HEK293 (cell line): Measurements from ENCODE around the gene ASCC1.
A peak's percentile ranks its signal among the peaks of the same experiment; 100 is the strongest.

Experiments used
- CTCF ChIA-PET: fragments of 350-600 bp; formaldehyde crosslinking; extraction: SDS; loops from one replicate; lab custom pipeline; 2021; ENCODE audit warnings: antibody characterized with exemption; lab: Yijun Ruan, JAX
- POLR2A ChIA-PET: fragments of 300-600 bp; formaldehyde crosslinking; extraction: SDS; loops from one replicate; lab custom pipeline; 2020; ENCODE audit warnings: antibody characterized with exemption, inconsistent platforms; lab: Yijun Ruan, JAX
- H3K27ac ChIP-seq: fragments of 200-500 bp; sonication (Bioruptor generic); 2 replicates; pipeline ENCODE4 v1.5.1; 2014; ENCODE audit warnings: low read depth, low read length, control low read depth, inconsistent platforms; ENCODE audit errors: extremely low read depth
- H3K36me3 ChIP-seq, 2 experiments: fragments of 200-500 bp in 1 of 2; sonication (Bioruptor generic) in 1 of 2; 1 replicate in 1 of 2; 2 replicates in 1 of 2; pipeline ENCODE4 v1.5.1; 2014 to 2017; ENCODE audit warnings: inconsistent platforms in 2 of 2, low read length in 2 of 2; ENCODE audit not compliant: control insufficient read depth in 2 of 2, insufficient read depth in 1 of 2
- H3K4me1 ChIP-seq: fragments of 200-500 bp; sonication (Bioruptor generic); 2 replicates; pipeline ENCODE4 v1.5.1; 2014; ENCODE audit warnings: mild to moderate bottlenecking, low read length, inconsistent platforms; ENCODE audit not compliant: control insufficient read depth, insufficient read depth
- H3K4me3 ChIP-seq: 2 replicates; pipeline ENCODE4 v1.5.1; 2011; ENCODE audit warnings: low read depth, mild to moderate bottlenecking, control low read depth, low read length, moderate library complexity
- H3K9me3 ChIP-seq: fragments of 200-500 bp; sonication (Bioruptor generic); 2 replicates; pipeline ENCODE4 v1.5.1; 2014; ENCODE audit warnings: low read depth, low read length, inconsistent platforms; ENCODE audit not compliant: control insufficient read depth, insufficient read depth
- EGR2 ChIP-seq: fragments of 450-650 bp; formaldehyde crosslinking; IDR thresholded peaks from 2 replicates; pipeline ENCODE4 v1.5.1; 2016; ENCODE audit warnings: low read depth, missing biosample characterization, missing genetic modification characterization
- GLIS2 ChIP-seq: fragments of 450-650 bp; formaldehyde crosslinking; IDR thresholded peaks from 2 replicates; pipeline ENCODE4 v1.5.1; 2016; ENCODE audit warnings: missing biosample characterization, missing genetic modification characterization
- HIC1 ChIP-seq: fragments of 450-650 bp; formaldehyde crosslinking; IDR thresholded peaks from 2 replicates; pipeline ENCODE4 v1.5.1; 2016; ENCODE audit warnings: missing biosample characterization, missing genetic modification characterization
- HOXD13 ChIP-seq: sonication (generic); formaldehyde crosslinking; IDR thresholded peaks from 2 replicates; pipeline ENCODE4 v1.8.0; 2022; ENCODE audit warnings: missing genetic modification reagents, borderline replicate concordance
- KLF7 ChIP-seq: fragments of 450-650 bp; formaldehyde crosslinking; IDR thresholded peaks from 2 replicates; pipeline ENCODE4 v1.5.1; 2016; ENCODE audit warnings: missing biosample characterization, missing genetic modification characterization, borderline replicate concordance
- PRDM1 ChIP-seq: fragments of 450-650 bp; formaldehyde crosslinking; IDR thresholded peaks from 2 replicates; pipeline ENCODE4; 2016; ENCODE audit warnings: missing biosample characterization, missing genetic modification characterization
- SALL2 ChIP-seq: fragments of 450-650 bp; formaldehyde crosslinking; IDR thresholded peaks from 2 replicates; pipeline ENCODE4 v1.5.0; 2017; ENCODE audit warnings: missing biosample characterization, mild to moderate bottlenecking, missing genetic modification characterization, borderline replicate concordance
- ZBTB17 ChIP-seq: fragments of 450-650 bp; formaldehyde crosslinking; IDR thresholded peaks from 2 replicates; pipeline ENCODE4 v1.5.1; 2016; ENCODE audit warnings: missing biosample characterization, missing genetic modification characterization
- ZBTB20 ChIP-seq: fragments of 450-650 bp; formaldehyde crosslinking; IDR thresholded peaks from 2 replicates; pipeline ENCODE4 v1.5.1; 2016; ENCODE audit warnings: missing biosample characterization, missing genetic modification characterization
- ZBTB26 ChIP-seq: fragments of 450-650 bp; formaldehyde crosslinking; optimal IDR thresholded peaks from 2 replicates; pipeline ENCODE3; 2016; ENCODE audit warnings: missing biosample characterization, mild to moderate bottlenecking, missing genetic modification characterization
- ZFP69B ChIP-seq: fragments of 450-650 bp; formaldehyde crosslinking; IDR thresholded peaks from 2 replicates; pipeline ENCODE4 v1.5.1; 2016; ENCODE audit warnings: missing biosample characterization, missing genetic modification characterization
- ZNF140 ChIP-seq: fragments of 450-650 bp; formaldehyde crosslinking; IDR thresholded peaks from 2 replicates; pipeline ENCODE4 v1.5.1; 2016; ENCODE audit warnings: missing biosample characterization, missing genetic modification characterization
- ZNF146 ChIP-seq: fragments of 450-650 bp; formaldehyde crosslinking; IDR thresholded peaks from 2 replicates; pipeline ENCODE4 v1.5.1; 2016; ENCODE audit warnings: missing biosample characterization, missing genetic modification characterization
- ZNF2 ChIP-seq: fragments of 450-650 bp; formaldehyde crosslinking; IDR thresholded peaks from 2 replicates; pipeline ENCODE4 v1.5.1; 2016; ENCODE audit warnings: missing biosample characterization, missing genetic modification characterization
- ZNF354C ChIP-seq: fragments of 450-650 bp; formaldehyde crosslinking; IDR thresholded peaks from 2 replicates; pipeline ENCODE4 v1.5.1; 2016; ENCODE audit warnings: missing biosample characterization, missing genetic modification characterization, low read depth, borderline replicate concordance
- ZNF394 ChIP-seq: fragments of 450-650 bp; formaldehyde crosslinking; IDR thresholded peaks from 2 replicates; pipeline ENCODE4 v1.5.1; 2016; ENCODE audit warnings: missing biosample characterization, missing genetic modification characterization, mild to moderate bottlenecking, moderate library complexity, borderline replicate concordance
- ZNF560 ChIP-seq: fragments of 450-650 bp; formaldehyde crosslinking; IDR thresholded peaks from 2 replicates; pipeline ENCODE4 v1.5.1; 2017; ENCODE audit warnings: missing biosample characterization, missing genetic modification characterization, borderline replicate concordance
- ZNF585B ChIP-seq: fragments of 450-650 bp; formaldehyde crosslinking; IDR thresholded peaks from 2 replicates; pipeline ENCODE4 v1.5.1; 2016; ENCODE audit warnings: missing biosample characterization, missing genetic modification characterization
- ZNF76 ChIP-seq: fragments of 450-650 bp; formaldehyde crosslinking; IDR thresholded peaks from 2 replicates; pipeline ENCODE4; 2016; ENCODE audit warnings: low read depth, missing biosample characterization, missing genetic modification characterization, borderline replicate concordance
- ZSCAN23 ChIP-seq: fragments of 450-650 bp; formaldehyde crosslinking; IDR thresholded peaks from 2 replicates; pipeline ENCODE4 v1.5.1; 2016; ENCODE audit warnings: missing biosample characterization, missing genetic modification characterization
- TF ChIP-seq, protein P1 (sequence below): fragments of 450-650 bp; formaldehyde crosslinking; IDR thresholded peaks from 2 replicates; pipeline ENCODE4 v1.5.1; 2016; ENCODE audit warnings: missing biosample characterization, missing genetic modification characterization
- TF ChIP-seq, protein P2 (sequence below): fragments of 450-650 bp; formaldehyde crosslinking; IDR thresholded peaks from 2 replicates; pipeline ENCODE4 v1.5.1; 2016; ENCODE audit warnings: missing biosample characterization, missing genetic modification characterization, borderline replicate concordance

The ASCC1 gene

DNA sequence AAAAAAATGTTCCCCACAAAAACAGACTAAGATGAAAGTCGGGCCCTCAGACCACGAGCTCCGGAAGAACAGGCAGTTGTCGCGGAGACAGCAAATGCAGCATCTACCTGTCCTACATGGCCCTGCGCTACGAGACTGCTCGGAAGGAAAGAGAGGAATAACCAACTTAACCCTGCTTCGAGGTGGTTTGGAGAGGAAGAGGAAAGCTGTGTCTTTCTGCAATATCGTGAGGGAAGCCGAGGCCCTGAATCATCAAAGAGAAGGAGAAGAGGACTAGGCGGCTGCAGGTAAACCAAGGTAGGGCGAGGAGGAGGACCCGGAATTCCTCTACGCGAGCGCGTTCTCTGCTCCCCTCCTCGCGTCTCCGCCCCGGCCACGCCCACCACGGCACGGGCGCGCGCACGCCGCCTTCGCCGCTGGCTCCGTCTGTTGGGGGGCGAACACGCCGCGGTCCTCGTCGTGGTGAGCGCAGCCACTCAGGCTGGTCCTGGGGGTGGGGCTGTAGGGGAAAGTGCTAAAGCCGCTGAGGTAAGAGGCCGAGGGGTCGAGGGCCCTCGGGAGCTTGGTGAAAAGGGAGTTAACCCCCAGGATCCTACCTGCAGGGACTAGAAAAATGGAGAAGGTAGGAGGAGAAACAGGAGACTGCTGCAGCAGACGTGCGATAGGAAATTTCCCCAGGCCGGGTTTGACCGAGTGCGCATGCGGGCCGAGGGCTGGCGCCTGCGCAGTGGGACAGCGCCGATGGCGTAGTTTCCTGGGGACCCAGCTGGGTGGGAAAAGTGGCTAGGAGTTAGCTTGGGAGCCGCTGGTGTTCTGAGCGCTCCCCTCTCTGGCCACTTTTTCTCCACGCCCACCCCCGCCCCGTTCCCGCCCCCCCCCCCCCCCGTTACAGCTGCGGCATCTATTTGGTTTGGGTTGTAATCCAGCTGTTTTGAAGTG is at the start of gene ASCC1, which contains the start of gene ANAPC16 (continued):
- TF ChIP-seq ZNF76 (tag by site-specific recombination) (peak; percentile 41; the same call in 1 of the 2 replicates), HIC1 (tag by site-specific recombination) (no peak), ZSCAN23 (tag by site-specific recombination) (no peak), ZNF585B (tag by site-specific recombination) (no peak), ZBTB26 (tag by site-specific recombination) (peak; percentile 98)
- TF ChIP-seq, protein P1, sequence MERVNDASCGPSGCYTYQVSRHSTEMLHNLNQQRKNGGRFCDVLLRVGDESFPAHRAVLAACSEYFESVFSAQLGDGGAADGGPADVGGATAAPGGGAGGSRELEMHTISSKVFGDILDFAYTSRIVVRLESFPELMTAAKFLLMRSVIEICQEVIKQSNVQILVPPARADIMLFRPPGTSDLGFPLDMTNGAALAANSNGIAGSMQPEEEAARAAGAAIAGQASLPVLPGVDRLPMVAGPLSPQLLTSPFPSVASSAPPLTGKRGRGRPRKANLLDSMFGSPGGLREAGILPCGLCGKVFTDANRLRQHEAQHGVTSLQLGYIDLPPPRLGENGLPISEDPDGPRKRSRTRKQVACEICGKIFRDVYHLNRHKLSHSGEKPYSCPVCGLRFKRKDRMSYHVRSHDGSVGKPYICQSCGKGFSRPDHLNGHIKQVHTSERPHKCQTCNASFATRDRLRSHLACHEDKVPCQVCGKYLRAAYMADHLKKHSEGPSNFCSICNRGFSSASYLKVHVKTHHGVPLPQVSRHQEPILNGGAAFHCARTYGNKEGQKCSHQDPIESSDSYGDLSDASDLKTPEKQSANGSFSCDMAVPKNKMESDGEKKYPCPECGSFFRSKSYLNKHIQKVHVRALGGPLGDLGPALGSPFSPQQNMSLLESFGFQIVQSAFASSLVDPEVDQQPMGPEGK, result peak; percentile 97

- no peaks in the 10 kb centered on the region for H3K36me3 ChIP-seq
- no peak overlapping the region; the same call in 1 of the 2 replicates for H3K27ac ChIP-seq
- ChIA-PET POLR2A (interaction anchor here (0.7 to 1.0 kb wide), 2 partner anchors 9 to 13 kb away, joined by 3 read pairs; partner anchors contain the start of gene DDIT4), CTCF (interaction anchor here (0.8 to 1.1 kb wide), 2 partner anchors 9 to 139 kb away, joined by 3 to 7 read pairs; no protein-coding TSS in a partner anchor)
- H3K4me3 ChIP-seq, result no peak overlapping the region
- peaks cover 11% of the 10 kb centered on the region; the same call in 1 of the 2 replicates for H3K4me1 ChIP-seq
- TF ChIP-seq ZNF140 (no peak), ZNF146 (tag by site-specific recombination) (no peak), ZNF394 (tag by site-specific recombination) (no peak), HOXD13 (CRISPR knock-in tag) (no peak), ZBTB20 (tag by site-specific recombination) (no peak), ZFP69B (tag by site-specific recombination) (no peak), ZNF354C (no peak), ZNF560 (tag by site-specific recombination) (no peak), GLIS2 (tag by site-specific recombination) (no peak), SALL2 (no peak), ZNF2 (tag by site-specific recombination) (no peak), EGR2 (no peak), PRDM1 (0 out of 2 replicates have a peak, but pooled peaks have one; percentile 31), KLF7 (tag by site-specific recombination) (no peak), ZBTB17 (tag by site-specific recombination) (peak; percentile 64)
- TF ChIP-seq, protein P2, sequence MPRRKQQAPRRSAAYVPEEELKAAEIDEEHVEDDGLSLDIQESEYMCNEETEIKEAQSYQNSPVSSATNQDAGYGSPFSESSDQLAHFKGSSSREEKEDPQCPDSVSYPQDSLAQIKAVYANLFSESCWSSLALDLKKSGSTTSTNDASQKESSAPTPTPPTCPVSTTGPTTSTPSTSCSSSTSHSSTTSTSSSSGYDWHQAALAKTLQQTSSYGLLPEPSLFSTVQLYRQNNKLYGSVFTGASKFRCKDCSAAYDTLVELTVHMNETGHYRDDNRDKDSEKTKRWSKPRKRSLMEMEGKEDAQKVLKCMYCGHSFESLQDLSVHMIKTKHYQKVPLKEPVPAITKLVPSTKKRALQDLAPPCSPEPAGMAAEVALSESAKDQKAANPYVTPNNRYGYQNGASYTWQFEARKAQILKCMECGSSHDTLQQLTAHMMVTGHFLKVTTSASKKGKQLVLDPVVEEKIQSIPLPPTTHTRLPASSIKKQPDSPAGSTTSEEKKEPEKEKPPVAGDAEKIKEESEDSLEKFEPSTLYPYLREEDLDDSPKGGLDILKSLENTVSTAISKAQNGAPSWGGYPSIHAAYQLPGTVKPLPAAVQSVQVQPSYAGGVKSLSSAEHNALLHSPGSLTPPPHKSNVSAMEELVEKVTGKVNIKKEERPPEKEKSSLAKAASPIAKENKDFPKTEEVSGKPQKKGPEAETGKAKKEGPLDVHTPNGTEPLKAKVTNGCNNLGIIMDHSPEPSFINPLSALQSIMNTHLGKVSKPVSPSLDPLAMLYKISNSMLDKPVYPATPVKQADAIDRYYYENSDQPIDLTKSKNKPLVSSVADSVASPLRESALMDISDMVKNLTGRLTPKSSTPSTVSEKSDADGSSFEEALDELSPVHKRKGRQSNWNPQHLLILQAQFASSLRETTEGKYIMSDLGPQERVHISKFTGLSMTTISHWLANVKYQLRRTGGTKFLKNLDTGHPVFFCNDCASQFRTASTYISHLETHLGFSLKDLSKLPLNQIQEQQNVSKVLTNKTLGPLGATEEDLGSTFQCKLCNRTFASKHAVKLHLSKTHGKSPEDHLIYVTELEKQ (tag by site-specific recombination), result no peak
- H3K9me3 ChIP-seq, result no peaks in the 10 kb centered on the region
These were observed 49.4 kb upstream of the ASCC1 start for GRCh38 chr10:72265508-72265907.
